Caco-2 (cell line): ENCODE measurements around the gene TGM4. TPM values are rescaled to one million over a fixed set of nuclear protein-coding genes. Genes with fewer than 3 reads are reported as not detected.

Source experiments
- BruUV-seq: library from RNA; stranded (reverse); fragments of 400-500 nt; replicated peaks from 2 replicates; lab custom pipeline; 2021; lab: Mats Ljungman, UMichigan
- CTCF ChIA-PET: fragments of 300-600 bp; sonication (Branson Sonifier 250); formaldehyde crosslinking; loops from one replicate; lab custom pipeline; 2022; ENCODE audit warnings: antibody characterized with exemption; lab: Charles Lee
- POLR2A ChIA-PET: fragments of 300-600 bp; sonication (Branson Sonifier 250); formaldehyde crosslinking; loops from one replicate; lab custom pipeline; 2022; ENCODE audit warnings: antibody characterized with exemption; lab: Charles Lee
- DNase-seq, 2 experiments: peaks; one replicate each; pipeline versions ENCODE4 v3.0.0 to v3.0.0-alpha.2; 2020 to 2022
- H3K27me3 ChIP-seq: replicated peaks from 2 replicates; pipeline ENCODE4 v1.6.0; 2011; ENCODE audit warnings: low read length; ENCODE audit not compliant: control insufficient read depth, insufficient read depth
- H3K36me3 ChIP-seq: 2 replicates; pipeline ENCODE4 v1.5.1; 2011; ENCODE audit warnings: low read length; ENCODE audit not compliant: control insufficient read depth, insufficient read depth
- H3K4me1 ChIP-seq: fragments of 250-450 bp; sonication (Bioruptor Pico); 2 replicates; pipeline ENCODE4 v1.5.1; 2020; ENCODE audit warnings: mild to moderate bottlenecking
- H3K4me3 ChIP-seq: 2 replicates; pipeline ENCODE4 v1.5.1; 2011; ENCODE audit warnings: low read depth, mild to moderate bottlenecking, control low read depth, low read length
- H3K9me3 ChIP-seq: fragments of 250-450 bp; sonication (Bioruptor Pico); 2 replicates; pipeline ENCODE4 v1.5.1; 2020; ENCODE audit warnings: mild to moderate bottlenecking, moderate library complexity
- H3K27ac Mint-ChIP-seq: one replicate; pipeline ENCODE4 v1.8.0; 2022; ENCODE audit warnings: mixed read lengths; ENCODE audit not compliant: unreplicated experiment
- H3K27me3 Mint-ChIP-seq: one replicate; pipeline ENCODE4 v1.8.0; 2022; ENCODE audit warnings: mixed read lengths; ENCODE audit not compliant: insufficient read depth, unreplicated experiment
- H3K36me3 Mint-ChIP-seq: one replicate; pipeline ENCODE4 v1.8.0; 2022; ENCODE audit warnings: mild to moderate bottlenecking, mixed read lengths; ENCODE audit not compliant: insufficient read depth, unreplicated experiment
- H3K4me1 Mint-ChIP-seq: one replicate; pipeline ENCODE4 v1.8.0; 2022; ENCODE audit warnings: low read depth, mixed read lengths; ENCODE audit not compliant: unreplicated experiment
- H3K4me3 Mint-ChIP-seq: one replicate; pipeline ENCODE4 v1.8.0; 2022; ENCODE audit warnings: mild to moderate bottlenecking, moderate library complexity, mixed read lengths; ENCODE audit not compliant: unreplicated experiment
- H3K9me3 Mint-ChIP-seq: one replicate; pipeline ENCODE4 v1.8.0; 2022; ENCODE audit warnings: mixed read lengths; ENCODE audit not compliant: unreplicated experiment
- intact Hi-C: fragments of 100-400 bp; cut with micrococcal nuclease; formaldehyde crosslinking; loops from one replicate; pipeline ENCODE4 v1.10.0; 2022; ENCODE audit not compliant: unreplicated experiment
- total RNA-seq: library from RNA; stranded (reverse); gene quantifications from 2 replicates; pipeline ENCODE4 v1.2.3, GENCODE V29; 2022
- TF ChIP-seq, protein P1 (sequence below), 2 experiments: fragments of 200-600 bp in 1 of 2; IDR thresholded peaks; 1 replicate in 1 of 2; 2 replicates in 1 of 2; pipeline versions ENCODE4 v1.5.1 to v1.8.0; 2011 to 2022; ENCODE audit warnings: antibody characterized with exemption in 1 of 2, control low read depth in 1 of 2, inconsistent platforms in 1 of 2, low read depth in 1 of 2, low read length in 1 of 2, mild to moderate bottlenecking in 1 of 2, moderate library complexity in 1 of 2; ENCODE audit not compliant: insufficient read depth in 1 of 2, severe bottlenecking in 1 of 2, unreplicated experiment in 1 of 2

Gene TGM4
- total RNA-seq, 1 experiment from 2014 or later = not detected

DNA sequence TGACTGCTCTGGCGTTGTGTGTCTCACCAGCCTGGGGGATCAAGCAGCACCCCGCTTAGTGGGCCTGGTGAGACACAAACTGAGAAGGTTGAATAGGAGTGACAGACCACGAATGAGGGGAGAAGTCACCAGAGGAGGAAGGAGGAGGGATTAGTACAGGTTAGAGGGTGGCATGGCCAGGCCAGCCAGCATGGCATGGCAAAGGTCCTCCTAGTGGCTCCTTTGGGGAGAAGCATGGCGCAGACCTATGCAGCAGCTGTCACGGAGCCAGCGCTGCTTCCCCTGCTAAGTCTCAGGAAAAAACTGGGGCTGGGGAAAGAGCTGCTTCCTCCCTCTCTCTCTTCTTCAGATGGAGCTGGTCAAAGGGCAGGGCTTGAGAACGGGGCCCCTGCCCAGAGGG is 53.0 kb downstream of the TGM4 start:
- CTCF ChIA-PET = interaction anchor here (0.5 kb wide), 1 partner anchor 40 kb away, joined by 4 read pairs; no protein-coding TSS in a partner anchor
- POLR2A ChIA-PET = no interaction called here
- Mint-ChIP-seq H3K4me3 (no peak overlapping the region), H3K4me1 (no peaks in the 10 kb centered on the region), H3K27me3 (no peaks in the 10 kb centered on the region), H3K27ac (no peak overlapping the region), H3K9me3 (no peaks in the 10 kb centered on the region), H3K36me3 (peaks cover 24% of the 10 kb centered on the region)
- TF ChIP-seq, protein P1, sequence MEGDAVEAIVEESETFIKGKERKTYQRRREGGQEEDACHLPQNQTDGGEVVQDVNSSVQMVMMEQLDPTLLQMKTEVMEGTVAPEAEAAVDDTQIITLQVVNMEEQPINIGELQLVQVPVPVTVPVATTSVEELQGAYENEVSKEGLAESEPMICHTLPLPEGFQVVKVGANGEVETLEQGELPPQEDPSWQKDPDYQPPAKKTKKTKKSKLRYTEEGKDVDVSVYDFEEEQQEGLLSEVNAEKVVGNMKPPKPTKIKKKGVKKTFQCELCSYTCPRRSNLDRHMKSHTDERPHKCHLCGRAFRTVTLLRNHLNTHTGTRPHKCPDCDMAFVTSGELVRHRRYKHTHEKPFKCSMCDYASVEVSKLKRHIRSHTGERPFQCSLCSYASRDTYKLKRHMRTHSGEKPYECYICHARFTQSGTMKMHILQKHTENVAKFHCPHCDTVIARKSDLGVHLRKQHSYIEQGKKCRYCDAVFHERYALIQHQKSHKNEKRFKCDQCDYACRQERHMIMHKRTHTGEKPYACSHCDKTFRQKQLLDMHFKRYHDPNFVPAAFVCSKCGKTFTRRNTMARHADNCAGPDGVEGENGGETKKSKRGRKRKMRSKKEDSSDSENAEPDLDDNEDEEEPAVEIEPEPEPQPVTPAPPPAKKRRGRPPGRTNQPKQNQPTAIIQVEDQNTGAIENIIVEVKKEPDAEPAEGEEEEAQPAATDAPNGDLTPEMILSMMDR (IDR thresholded peaks at IDR 0.05; ENCODE audit: insufficient read depth in 1 of 2, low read depth in 1 of 2, low read length in 1 of 2, severe bottlenecking in 1 of 2, unreplicated experiment in 1 of 2) = no peak
- intact Hi-C loops = no loop called here
- DNase-seq = no peak
- no peaks in the 10 kb centered on the region; the same call in none of the 2 replicates for H3K36me3 ChIP-seq
- H3K27me3 ChIP-seq = no peaks in the 10 kb centered on the region
- no peaks in the 10 kb centered on the region for H3K4me1 ChIP-seq
- BruUV-seq = no TSS peak
- no peak overlapping the region for H3K4me3 ChIP-seq
- H3K9me3 ChIP-seq = no peaks in the 10 kb centered on the region

DNA sequence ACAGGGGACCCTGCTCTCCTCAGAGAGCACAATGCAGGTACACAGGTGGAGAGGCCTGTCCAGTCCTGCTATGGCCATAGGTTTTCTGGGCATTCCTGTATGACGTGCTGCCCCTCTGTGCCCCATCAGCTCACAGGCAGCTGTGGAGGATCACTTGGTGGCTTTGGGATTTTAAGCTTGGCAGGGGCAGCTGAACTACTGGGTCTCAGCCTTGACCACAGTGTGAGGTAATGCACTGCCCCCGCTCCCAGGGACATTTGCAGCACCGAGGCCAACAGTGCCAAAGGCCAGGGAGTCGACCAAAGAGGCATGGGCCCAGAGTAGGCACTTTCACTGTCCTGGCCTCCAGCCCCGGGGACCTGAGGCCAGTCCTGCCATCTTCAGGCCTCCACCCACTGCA is 55.4 kb downstream of the TGM4 start:
- ChIA-PET CTCF (no interaction called here), POLR2A (no interaction called here)

GRCh38 chr3:44930911-44931310 is 56.5 kb downstream of the TGM4 start:
- Mint-ChIP-seq H3K36me3 (peaks cover 45% of the 10 kb centered on the region), H3K4me1 (no peaks in the 10 kb centered on the region), H3K27me3 (no peaks in the 10 kb centered on the region), H3K4me3 (no peak overlapping the region), H3K27ac (no peak overlapping the region), H3K9me3 (no peaks in the 10 kb centered on the region)
- DNase-seq = no peak
- Histone ChIP-seq H3K4me1 (no peaks in the 10 kb centered on the region), H3K4me3 (no peak overlapping the region), H3K27me3 (no peaks in the 10 kb centered on the region), H3K36me3 (peaks cover 3% of the 10 kb centered on the region), H3K9me3 (no peaks in the 10 kb centered on the region)
- BruUV-seq = no TSS peak
- ChIA-PET POLR2A (no interaction called here), CTCF (no interaction called here)
- TF ChIP-seq, protein P1 (IDR thresholded peaks at IDR 0.05; ENCODE audit: insufficient read depth in 1 of 2, low read depth in 1 of 2, low read length in 1 of 2, severe bottlenecking in 1 of 2, unreplicated experiment in 1 of 2) = no peak
- intact Hi-C loops = no loop called here

More for the DNA sequence above, 55.4 kb downstream of the TGM4 start:
- no peaks in the 10 kb centered on the region for H3K9me3 ChIP-seq
- TF ChIP-seq, protein P1 (IDR thresholded peaks at IDR 0.05; ENCODE audit: insufficient read depth in 1 of 2, low read depth in 1 of 2, low read length in 1 of 2, severe bottlenecking in 1 of 2, unreplicated experiment in 1 of 2) = no peak
- Mint-ChIP-seq H3K9me3 (no peaks in the 10 kb centered on the region), H3K4me3 (no peak overlapping the region), H3K4me1 (no peaks in the 10 kb centered on the region), H3K27me3 (no peaks in the 10 kb centered on the region), H3K36me3 (peaks cover 45% of the 10 kb centered on the region), H3K27ac (no peak overlapping the region)
- no peak for DNase-seq
- H3K27me3 ChIP-seq = no peaks in the 10 kb centered on the region
- intact Hi-C loops = no loop called here
- H3K4me3 ChIP-seq = no peak overlapping the region
- no peaks in the 10 kb centered on the region for H3K4me1 ChIP-seq
- H3K36me3 ChIP-seq = peaks cover 3% of the 10 kb centered on the region
- no TSS peak for BruUV-seq
